Sigmoid colon (tissue), 3 donors: Measurements from ENCODE around the gene CREB3.

Source experiments
- POLR2A ChIP-seq, 2 donors: fragments of 450-650 bp; IDR thresholded peaks; one replicate each; pipeline ENCODE4 v1.6.1; 2016; ENCODE audit warnings: antibody characterized with exemption in 2 of 2, mild to moderate bottlenecking in 2 of 2, moderate library complexity in 2 of 2
- TF ChIP-seq, protein P1 (sequence below), 4 experiments: fragments of 450-650 bp in 3 of 4; fragments of 200-600 bp in 1 of 4; IDR thresholded peaks; one replicate each; pipeline ENCODE4 v1.5.1; 2016 to 2019; ENCODE audit warnings: antibody characterized with exemption in 4 of 4, mild to moderate bottlenecking in 3 of 4, moderate library complexity in 2 of 4

DNA sequence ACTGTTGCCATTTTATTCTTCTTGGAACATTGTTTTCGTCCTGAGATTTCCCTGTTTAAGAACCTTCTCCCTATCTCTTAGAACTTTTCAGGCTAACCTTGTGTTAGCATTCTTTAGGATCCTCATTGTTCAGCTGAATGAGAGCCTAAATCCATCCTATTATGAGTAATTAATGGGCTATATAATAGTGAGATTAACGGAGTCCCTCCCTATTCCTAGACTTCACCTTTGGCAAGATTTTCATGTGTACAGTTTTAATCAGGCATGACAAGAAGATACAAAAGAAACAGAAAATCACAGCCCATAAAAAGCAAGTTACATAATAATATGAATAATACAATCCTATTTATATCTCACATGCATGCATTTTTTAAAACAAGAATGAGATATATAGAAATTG lies 30.7 kb downstream of the CREB3 start:
- TF ChIP-seq POLR2A (IDR thresholded peaks at IDR 0.05) = no peak
- TF ChIP-seq, protein P1, sequence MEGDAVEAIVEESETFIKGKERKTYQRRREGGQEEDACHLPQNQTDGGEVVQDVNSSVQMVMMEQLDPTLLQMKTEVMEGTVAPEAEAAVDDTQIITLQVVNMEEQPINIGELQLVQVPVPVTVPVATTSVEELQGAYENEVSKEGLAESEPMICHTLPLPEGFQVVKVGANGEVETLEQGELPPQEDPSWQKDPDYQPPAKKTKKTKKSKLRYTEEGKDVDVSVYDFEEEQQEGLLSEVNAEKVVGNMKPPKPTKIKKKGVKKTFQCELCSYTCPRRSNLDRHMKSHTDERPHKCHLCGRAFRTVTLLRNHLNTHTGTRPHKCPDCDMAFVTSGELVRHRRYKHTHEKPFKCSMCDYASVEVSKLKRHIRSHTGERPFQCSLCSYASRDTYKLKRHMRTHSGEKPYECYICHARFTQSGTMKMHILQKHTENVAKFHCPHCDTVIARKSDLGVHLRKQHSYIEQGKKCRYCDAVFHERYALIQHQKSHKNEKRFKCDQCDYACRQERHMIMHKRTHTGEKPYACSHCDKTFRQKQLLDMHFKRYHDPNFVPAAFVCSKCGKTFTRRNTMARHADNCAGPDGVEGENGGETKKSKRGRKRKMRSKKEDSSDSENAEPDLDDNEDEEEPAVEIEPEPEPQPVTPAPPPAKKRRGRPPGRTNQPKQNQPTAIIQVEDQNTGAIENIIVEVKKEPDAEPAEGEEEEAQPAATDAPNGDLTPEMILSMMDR (IDR thresholded peaks at IDR 0.05) = no peak
